CD4-positive, alpha-beta T cell treated with Interleukin-21 for 1 hour (primary cell): ENCODE results near the gene EXPH5.

Experiments used
- DNase-seq: peaks from one replicate; pipeline ENCODE4 v3.0.0-alpha.2; 2020

Gene EXPH5

GRCh38 chr11:108508653-108509593 is 84.6 kb downstream of the EXPH5 start:
- no peak for DNase-seq

GRCh38 chr11:108501396-108501795 is 92.2 kb downstream of the EXPH5 start:
- DNase-seq: no peak

- DNase-seq: no peak
These were observed 92.8 kb downstream of the EXPH5 start for GRCh38 chr11:108500721-108501120.

- DNase-seq: no peak
These were observed 93.4 kb downstream of the EXPH5 start for GRCh38 chr11:108500169-108500568.

GRCh38 chr11:108498816-108499408 is 94.7 kb downstream of the EXPH5 start:
- no peak for DNase-seq

- peak; percentile 53 for DNase-seq
These were observed 95.3 kb downstream of the EXPH5 start, which contains the start of gene POGLUT3 for GRCh38 chr11:108498046-108498815. POGLUT3 (minus strand) TSS chr11:108498384; CDS start chr11:108498366, 18 bp downstream.

- peak; percentile 78 for DNase-seq
These were observed 96.1 kb downstream of the EXPH5 start for GRCh38 chr11:108497317-108498045.

- DNase-seq: peak; percentile 2
These were observed 96.8 kb downstream of the EXPH5 start for GRCh38 chr11:108496643-108497256.

GRCh38 chr11:108495326-108495725 is 98.2 kb downstream of the EXPH5 start:
- no peak for DNase-seq

GRCh38 chr11:108494182-108494581 is 99.4 kb downstream of the EXPH5 start:
- DNase-seq: no peak

GRCh38 chr11:108491936-108492335 is 101.6 kb downstream of the EXPH5 start:
- no peak for DNase-seq

- DNase-seq: no peak
These were observed 106.7 kb downstream of the EXPH5 start for GRCh38 chr11:108486828-108487227.

GRCh38 chr11:108486331-108486730 is 107.2 kb downstream of the EXPH5 start:
- no peak for DNase-seq

- no peak for DNase-seq
These were observed 110.4 kb downstream of the EXPH5 start for GRCh38 chr11:108483163-108483562.

GRCh38 chr11:108474664-108475463 is 118.7 kb downstream of the EXPH5 start:
- no peak for DNase-seq

- no peak for DNase-seq
These were observed 120.9 kb downstream of the EXPH5 start for GRCh38 chr11:108472681-108473080.

GRCh38 chr11:108468478-108468864 is 125.1 kb downstream of the EXPH5 start:
- no peak for DNase-seq

- peak; percentile 98 for DNase-seq
These were observed 126.3 kb downstream of the EXPH5 start, which contains the start of gene C11orf65 for GRCh38 chr11:108467091-108467823. C11orf65 (minus strand) TSS chr11:108467529; CDS start chr11:108461559, 5,970 bp downstream.

- DNase-seq: no peak
These were observed 127.2 kb downstream of the EXPH5 start for GRCh38 chr11:108466405-108466804.
